Measurements from ENCODE around the gene UGGT1. TPM values are rescaled to one million over a fixed set of nuclear protein-coding genes. Genes with fewer than 3 reads are reported as not detected.

UGGT1 gene
- polyA plus RNA-seq, 1 of the 3 experiments (the other 2 are of a cell fraction): 20.0 TPM

DNA sequence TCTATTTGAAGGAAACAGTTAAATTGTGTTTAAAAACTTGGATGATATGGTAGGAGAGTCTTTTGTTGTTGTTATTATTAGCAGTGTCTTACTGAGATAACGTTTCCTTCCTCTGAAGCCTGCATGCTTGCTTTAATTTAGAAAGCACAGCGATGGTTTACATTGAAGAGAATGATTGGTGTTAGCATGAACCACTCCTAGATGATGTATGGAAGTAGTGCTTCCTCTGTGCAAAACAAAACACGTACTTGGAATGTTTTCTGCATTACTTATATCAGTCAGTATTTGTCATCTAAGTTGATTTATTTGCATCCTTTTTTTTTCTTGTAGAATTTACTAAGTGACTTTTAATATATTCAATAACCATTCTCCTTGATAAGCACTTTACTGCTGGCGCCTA is 89.0 kb downstream of the UGGT1 start:
- Histone ChIP-seq H3K4me1 (ENCODE audit: control insufficient read depth in 1 of 2, insufficient read depth in 2 of 2, low read depth in 1 of 2, low read length in 1 of 2) (peaks cover 0 to 3% of the 10 kb centered on the region in 2 experiments; a peak in 1 of 4 replicates), H3K9me3 (no peaks in the 10 kb centered on the region), H3K9ac (no peak overlapping the region), H3K36me3 (replicated peaks in 1 of 2; ENCODE audit: control insufficient read depth in 1 of 2, insufficient read depth in 2 of 2, low read length in 1 of 2) (peaks cover 58 to 83% of the 10 kb centered on the region in 2 experiments), H3K4me3 (ENCODE audit: low read depth in 2 of 2, low read length in 1 of 2) (no peak overlapping the region), H2AFZ (ENCODE audit: low read depth) (no peak overlapping the region), H3K79me2 (ENCODE audit: insufficient read depth) (no peaks in the 10 kb centered on the region), H3K27ac (ENCODE audit: low read depth in 2 of 2, low read length in 1 of 2) (no peak overlapping the region), H3K9me2 (no peaks in the 10 kb centered on the region), H4K20me1 (ENCODE audit: insufficient read depth) (no peaks in the 10 kb centered on the region), H3K27me3 (ENCODE audit: insufficient read depth) (no peaks in the 10 kb centered on the region), H3K4me2 (no peak overlapping the region), H3F3A (replicated peaks; ENCODE audit: insufficient read depth) (no peaks in the 10 kb centered on the region)
- WGBS (ENCODE audit: low lambda C conversion rate): 94% methylated on average over 4 of the region's 4 CpGs
- no peak for TF ChIP-seq POLR2AphosphoS5 (IDR thresholded peaks at IDR 0.05; ENCODE audit: low read depth, low read length)
- TF ChIP-seq RFX5 (IDR thresholded peaks at IDR 0.05; ENCODE audit: low read length): no peak
- TF ChIP-seq FOSL2 (IDR thresholded peaks at IDR 0.05; ENCODE audit: borderline replicate concordance, low read depth): no peak
- TF ChIP-seq GATA2 (CRISPR knock-in tag; IDR thresholded peaks at IDR 0.05): no peak
- TF ChIP-seq, protein P1, sequence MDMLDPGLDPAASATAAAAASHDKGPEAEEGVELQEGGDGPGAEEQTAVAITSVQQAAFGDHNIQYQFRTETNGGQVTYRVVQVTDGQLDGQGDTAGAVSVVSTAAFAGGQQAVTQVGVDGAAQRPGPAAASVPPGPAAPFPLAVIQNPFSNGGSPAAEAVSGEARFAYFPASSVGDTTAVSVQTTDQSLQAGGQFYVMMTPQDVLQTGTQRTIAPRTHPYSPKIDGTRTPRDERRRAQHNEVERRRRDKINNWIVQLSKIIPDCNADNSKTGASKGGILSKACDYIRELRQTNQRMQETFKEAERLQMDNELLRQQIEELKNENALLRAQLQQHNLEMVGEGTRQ (IDR thresholded peaks at IDR 0.05; ENCODE audit: borderline replicate concordance, low read depth, low read length): no peak
- TF ChIP-seq, protein P2, sequence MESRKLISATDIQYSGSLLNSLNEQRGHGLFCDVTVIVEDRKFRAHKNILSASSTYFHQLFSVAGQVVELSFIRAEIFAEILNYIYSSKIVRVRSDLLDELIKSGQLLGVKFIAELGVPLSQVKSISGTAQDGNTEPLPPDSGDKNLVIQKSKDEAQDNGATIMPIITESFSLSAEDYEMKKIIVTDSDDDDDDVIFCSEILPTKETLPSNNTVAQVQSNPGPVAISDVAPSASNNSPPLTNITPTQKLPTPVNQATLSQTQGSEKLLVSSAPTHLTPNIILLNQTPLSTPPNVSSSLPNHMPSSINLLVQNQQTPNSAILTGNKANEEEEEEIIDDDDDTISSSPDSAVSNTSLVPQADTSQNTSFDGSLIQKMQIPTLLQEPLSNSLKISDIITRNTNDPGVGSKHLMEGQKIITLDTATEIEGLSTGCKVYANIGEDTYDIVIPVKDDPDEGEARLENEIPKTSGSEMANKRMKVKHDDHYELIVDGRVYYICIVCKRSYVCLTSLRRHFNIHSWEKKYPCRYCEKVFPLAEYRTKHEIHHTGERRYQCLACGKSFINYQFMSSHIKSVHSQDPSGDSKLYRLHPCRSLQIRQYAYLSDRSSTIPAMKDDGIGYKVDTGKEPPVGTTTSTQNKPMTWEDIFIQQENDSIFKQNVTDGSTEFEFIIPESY (IDR thresholded peaks at IDR 0.05; ENCODE audit: borderline replicate concordance, low read depth): no peak
- no peak for TF ChIP-seq NFIC (IDR thresholded peaks at IDR 0.05; ENCODE audit: borderline replicate concordance)
- no peak for TF ChIP-seq RCOR1 (IDR thresholded peaks at IDR 0.05; ENCODE audit: low read length)
- no peak for TF ChIP-seq TCF12 (IDR thresholded peaks at IDR 0.05)
- no peak for TF ChIP-seq NRF1 (IDR thresholded peaks at IDR 0.05; ENCODE audit: low read depth, low read length)
- TF ChIP-seq GABPA (IDR thresholded peaks at IDR 0.05; ENCODE audit: low read depth): no peak
- TF ChIP-seq, protein P3, sequence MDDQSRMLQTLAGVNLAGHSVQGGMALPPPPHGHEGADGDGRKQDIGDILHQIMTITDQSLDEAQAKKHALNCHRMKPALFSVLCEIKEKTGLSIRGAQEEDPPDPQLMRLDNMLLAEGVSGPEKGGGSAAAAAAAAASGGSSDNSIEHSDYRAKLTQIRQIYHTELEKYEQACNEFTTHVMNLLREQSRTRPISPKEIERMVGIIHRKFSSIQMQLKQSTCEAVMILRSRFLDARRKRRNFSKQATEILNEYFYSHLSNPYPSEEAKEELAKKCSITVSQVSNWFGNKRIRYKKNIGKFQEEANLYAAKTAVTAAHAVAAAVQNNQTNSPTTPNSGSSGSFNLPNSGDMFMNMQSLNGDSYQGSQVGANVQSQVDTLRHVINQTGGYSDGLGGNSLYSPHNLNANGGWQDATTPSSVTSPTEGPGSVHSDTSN (IDR thresholded peaks at IDR 0.05): no peak
- TF ChIP-seq, protein P4, sequence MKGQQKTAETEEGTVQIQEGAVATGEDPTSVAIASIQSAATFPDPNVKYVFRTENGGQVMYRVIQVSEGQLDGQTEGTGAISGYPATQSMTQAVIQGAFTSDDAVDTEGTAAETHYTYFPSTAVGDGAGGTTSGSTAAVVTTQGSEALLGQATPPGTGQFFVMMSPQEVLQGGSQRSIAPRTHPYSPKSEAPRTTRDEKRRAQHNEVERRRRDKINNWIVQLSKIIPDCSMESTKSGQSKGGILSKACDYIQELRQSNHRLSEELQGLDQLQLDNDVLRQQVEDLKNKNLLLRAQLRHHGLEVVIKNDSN (IDR thresholded peaks at IDR 0.05; ENCODE audit: borderline replicate concordance, low read depth): no peak
- no peak for TF ChIP-seq RAD21 (IDR thresholded peaks at IDR 0.05; ENCODE audit: low read length)
- no peak for TF ChIP-seq EZH2phosphoT487 (IDR thresholded peaks at IDR 0.05; ENCODE audit: borderline replicate concordance, low read depth)
- ChIA-PET CTCF (interaction anchor here (0.7 to 1.8 kb wide), 10 partner anchors 10 to 117 kb away, joined by 3 to 17 read pairs (median 4); no protein-coding TSS in a partner anchor), POLR2A (no interaction called here)
- DNase-seq: no peak
